ENCODE results near the gene SLC25A5.

GRCh38 chrX:119482481-119483480 lies 14.5 kb downstream of the SLC25A5 start:
- TF ChIP-seq EZH2 (IDR thresholded peaks at IDR 0.05; ENCODE audit: low read depth, unreplicated experiment), result no peak
- TF ChIP-seq CTCF (conservative IDR thresholded peaks at IDR 0.05; ENCODE audit: low read depth in 2 of 2), result peak; percentile 47 to 75; a peak in 3 of 4 replicates
